ENCODE results near the gene PLD5.

The PLD5 gene

DNA sequence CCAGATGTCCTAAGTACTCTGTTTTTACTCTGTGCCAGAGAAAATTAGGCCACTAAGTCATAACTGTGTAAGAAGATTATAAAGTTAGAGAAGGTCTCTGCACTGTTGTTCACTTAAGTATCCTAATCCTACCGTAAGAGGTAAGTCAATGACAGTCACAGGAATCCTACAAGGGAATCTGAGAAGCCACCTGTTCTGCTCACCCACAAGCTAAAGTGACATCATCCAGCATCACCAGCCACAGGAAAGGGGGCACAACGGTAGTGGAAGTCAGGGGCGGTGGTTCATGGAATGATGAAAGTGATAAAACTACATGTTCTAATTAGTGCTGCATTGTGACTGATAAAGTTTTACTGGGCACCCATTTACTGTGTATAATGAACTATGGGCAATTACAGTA is 92.7 kb downstream of the PLD5 start:
- H3K4me3 ChIP-seq (replicated peaks in 1 of 2; ENCODE audit: low read depth in 2 of 2, low read length in 2 of 2): no peak overlapping the region
- TF ChIP-seq, protein P1, sequence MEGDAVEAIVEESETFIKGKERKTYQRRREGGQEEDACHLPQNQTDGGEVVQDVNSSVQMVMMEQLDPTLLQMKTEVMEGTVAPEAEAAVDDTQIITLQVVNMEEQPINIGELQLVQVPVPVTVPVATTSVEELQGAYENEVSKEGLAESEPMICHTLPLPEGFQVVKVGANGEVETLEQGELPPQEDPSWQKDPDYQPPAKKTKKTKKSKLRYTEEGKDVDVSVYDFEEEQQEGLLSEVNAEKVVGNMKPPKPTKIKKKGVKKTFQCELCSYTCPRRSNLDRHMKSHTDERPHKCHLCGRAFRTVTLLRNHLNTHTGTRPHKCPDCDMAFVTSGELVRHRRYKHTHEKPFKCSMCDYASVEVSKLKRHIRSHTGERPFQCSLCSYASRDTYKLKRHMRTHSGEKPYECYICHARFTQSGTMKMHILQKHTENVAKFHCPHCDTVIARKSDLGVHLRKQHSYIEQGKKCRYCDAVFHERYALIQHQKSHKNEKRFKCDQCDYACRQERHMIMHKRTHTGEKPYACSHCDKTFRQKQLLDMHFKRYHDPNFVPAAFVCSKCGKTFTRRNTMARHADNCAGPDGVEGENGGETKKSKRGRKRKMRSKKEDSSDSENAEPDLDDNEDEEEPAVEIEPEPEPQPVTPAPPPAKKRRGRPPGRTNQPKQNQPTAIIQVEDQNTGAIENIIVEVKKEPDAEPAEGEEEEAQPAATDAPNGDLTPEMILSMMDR (IDR thresholded peaks at IDR 0.05; ENCODE audit: low read depth, low read length): no peak
- DNase-seq (ENCODE audit: low read depth in 2 of 2): no peak

DNA sequence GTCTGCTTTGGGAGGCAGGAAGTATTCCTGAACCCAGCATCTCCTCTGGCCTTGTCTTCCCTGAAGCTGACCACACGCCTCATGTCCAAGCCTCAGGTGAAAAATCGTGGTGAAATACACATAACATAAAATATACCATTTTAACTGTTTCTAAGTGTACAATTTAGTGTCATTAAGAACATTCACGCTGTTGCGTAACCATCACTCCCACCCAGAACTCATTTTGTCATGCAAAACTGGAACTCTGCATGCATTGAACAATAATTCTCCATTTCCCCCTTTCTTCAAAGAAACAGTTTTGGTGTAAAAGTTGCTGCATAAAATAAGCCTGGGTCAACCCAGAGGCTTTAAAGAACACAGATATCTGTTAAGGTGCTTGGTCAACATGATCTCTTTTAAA is 93.5 kb downstream of the PLD5 start:
- TF ChIP-seq, protein P1 (IDR thresholded peaks at IDR 0.05; ENCODE audit: low read depth, low read length): no peak
- DNase-seq (ENCODE audit: low read depth in 2 of 2): no peak
- no peak overlapping the region for H3K4me3 ChIP-seq (replicated peaks in 1 of 2; ENCODE audit: low read depth in 2 of 2, low read length in 2 of 2)

DNA sequence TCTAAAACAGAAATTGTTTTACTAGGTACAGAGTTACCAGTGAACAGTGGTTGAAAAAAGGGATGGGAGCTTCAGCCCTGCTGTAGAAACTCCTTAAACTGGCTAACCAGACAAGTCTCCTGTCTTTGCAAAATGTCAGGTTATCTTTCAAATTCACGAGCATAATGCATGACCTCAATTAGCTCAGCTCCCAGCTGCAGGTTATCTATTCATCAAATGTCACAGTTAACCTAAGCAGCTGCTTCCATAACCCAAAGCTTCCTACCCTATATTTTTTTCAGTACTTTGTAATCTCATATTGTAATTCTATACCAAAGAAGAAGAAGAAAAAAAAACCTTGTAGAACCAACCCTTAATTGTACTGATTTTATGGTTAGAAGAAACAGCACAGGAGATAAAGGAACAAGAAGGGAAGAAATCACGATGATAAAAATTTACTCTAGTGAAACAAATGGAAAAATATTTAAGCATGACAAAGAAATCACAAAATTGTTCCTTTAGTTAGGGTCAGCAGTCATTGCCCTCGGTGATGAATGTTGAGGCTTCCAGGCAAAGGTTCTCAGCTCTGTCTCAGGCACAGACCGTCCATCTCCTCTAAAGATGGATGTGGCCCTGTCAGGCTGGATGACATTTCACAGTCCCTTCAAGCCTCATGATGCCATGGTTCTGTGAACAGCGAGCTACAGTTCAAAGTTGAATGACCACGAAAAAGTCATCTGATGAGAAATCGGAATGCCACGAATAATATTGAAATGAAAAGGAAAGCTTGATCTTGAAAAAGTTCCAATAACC is 95.9 kb downstream of the PLD5 start:
- H3K4me3 ChIP-seq (replicated peaks in 1 of 2; ENCODE audit: low read depth in 2 of 2, low read length in 2 of 2): no peak overlapping the region
- TF ChIP-seq, protein P1 (IDR thresholded peaks at IDR 0.05; ENCODE audit: low read depth, low read length): no peak
- DNase-seq (ENCODE audit: low read depth in 2 of 2): no peak

DNA sequence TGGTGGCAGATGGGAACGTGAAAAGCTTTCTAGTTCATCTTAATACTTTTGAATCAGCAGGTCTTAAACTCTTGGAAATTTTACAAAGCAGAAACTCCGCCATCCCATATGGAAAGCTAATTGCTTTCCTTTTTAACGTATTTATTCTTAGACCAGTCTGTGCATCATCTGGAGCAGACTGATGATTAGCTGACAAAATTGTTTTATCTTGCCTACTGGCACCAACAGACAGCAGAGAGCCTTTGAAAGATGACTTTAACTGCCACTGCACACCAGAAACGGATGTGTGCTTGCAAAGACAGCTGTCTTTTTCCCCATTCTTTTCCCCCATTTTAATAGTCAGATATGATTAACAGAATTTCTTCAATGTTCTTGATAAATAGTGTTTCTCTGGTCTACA is 97.0 kb downstream of the PLD5 start:
- TF ChIP-seq, protein P1 (IDR thresholded peaks at IDR 0.05; ENCODE audit: low read depth, low read length): no peak
- H3K4me3 ChIP-seq (replicated peaks in 1 of 2; ENCODE audit: low read depth in 2 of 2, low read length in 2 of 2): no peak overlapping the region
- no peak for DNase-seq (ENCODE audit: low read depth in 2 of 2)

DNA sequence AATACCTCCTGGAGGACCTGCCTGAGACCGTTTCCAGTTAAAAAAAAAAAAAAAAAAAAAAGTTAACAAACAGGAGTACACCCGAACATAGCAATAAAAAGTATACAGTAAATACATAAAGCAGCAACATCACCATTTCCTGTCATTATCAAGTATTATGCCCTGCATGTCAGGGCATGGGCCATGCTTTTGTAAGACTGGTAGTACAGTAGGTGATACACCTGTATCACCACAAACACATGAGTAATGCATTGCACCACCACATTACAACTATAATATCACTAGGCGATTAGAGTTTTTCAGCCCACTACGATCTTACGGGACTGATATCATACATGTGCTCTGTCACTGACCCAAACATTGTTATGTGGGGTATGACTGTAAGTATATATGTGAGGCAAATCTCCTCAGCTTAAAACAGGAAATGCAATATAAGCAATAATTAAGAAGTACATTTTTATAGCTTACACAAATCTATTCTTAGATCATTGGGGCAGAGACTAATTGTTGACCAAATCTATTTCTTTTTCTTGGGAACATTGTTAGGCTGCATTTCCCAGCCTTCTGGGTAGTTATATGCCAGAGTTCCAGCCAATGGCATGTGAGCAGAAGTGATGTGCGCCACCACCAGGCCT is 98.1 kb downstream of the PLD5 start:
- TF ChIP-seq, protein P1 (IDR thresholded peaks at IDR 0.05; ENCODE audit: low read depth, low read length): no peak
- H3K4me3 ChIP-seq (replicated peaks in 1 of 2; ENCODE audit: low read depth in 2 of 2, low read length in 2 of 2): no peak overlapping the region
- no peak for DNase-seq (ENCODE audit: low read depth in 2 of 2)

DNA sequence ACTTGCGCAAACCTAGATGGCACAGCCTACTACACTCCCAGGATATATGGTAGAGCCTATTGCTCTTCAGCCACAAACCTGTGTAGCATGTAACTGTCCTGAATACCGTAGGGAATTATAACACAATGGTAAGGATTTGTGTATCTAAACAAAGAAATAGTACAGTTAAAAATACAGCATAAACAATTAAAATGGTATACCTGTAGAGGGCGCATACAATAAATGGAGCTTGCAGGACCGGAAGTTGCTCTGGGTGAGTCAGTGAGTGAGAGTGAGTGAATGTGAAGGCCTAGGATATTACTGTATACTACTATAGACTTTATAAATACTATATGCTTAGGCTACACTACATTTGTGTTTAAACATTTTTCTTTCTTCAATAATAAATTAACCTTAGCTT is 99.3 kb downstream of the PLD5 start:
- no peak overlapping the region for H3K4me3 ChIP-seq (replicated peaks in 1 of 2; ENCODE audit: low read depth in 2 of 2, low read length in 2 of 2)
- peak in 1 of 2 donors; percentile 4 for DNase-seq (ENCODE audit: low read depth in 2 of 2)
- TF ChIP-seq, protein P1 (IDR thresholded peaks at IDR 0.05; ENCODE audit: low read depth, low read length): no peak
